ENCODE data around the gene SPRR4.

DNA sequence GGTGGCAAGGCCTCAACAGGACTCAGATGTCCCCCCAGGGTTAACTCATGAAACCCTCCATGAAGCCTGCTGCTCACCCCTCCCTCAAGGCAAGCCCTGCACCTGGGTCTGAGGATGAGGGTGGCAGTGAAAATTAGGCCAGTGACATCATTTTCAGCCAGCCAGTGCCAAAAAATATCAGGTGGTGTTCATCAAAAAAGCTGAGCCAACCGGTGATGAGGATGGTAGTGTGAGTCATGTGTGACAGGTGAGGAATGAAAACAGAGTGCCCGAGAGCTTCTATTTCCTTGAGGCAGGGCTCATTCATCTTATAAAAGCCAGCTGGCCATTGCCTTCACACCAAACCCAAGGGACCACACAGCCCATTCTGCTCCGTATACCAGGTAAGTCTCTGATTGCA lies 13.3 kb downstream of the SPRR4 start, which contains the start of gene SPRR1A:
- TF ChIP-seq MXI1 (IDR thresholded peaks at IDR 0.05; ENCODE audit: low read depth, low read length): no peak
- TF ChIP-seq, protein P1, sequence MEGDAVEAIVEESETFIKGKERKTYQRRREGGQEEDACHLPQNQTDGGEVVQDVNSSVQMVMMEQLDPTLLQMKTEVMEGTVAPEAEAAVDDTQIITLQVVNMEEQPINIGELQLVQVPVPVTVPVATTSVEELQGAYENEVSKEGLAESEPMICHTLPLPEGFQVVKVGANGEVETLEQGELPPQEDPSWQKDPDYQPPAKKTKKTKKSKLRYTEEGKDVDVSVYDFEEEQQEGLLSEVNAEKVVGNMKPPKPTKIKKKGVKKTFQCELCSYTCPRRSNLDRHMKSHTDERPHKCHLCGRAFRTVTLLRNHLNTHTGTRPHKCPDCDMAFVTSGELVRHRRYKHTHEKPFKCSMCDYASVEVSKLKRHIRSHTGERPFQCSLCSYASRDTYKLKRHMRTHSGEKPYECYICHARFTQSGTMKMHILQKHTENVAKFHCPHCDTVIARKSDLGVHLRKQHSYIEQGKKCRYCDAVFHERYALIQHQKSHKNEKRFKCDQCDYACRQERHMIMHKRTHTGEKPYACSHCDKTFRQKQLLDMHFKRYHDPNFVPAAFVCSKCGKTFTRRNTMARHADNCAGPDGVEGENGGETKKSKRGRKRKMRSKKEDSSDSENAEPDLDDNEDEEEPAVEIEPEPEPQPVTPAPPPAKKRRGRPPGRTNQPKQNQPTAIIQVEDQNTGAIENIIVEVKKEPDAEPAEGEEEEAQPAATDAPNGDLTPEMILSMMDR (IDR thresholded peaks at IDR 0.05): no peak
- no peak for TF ChIP-seq TAF1 (IDR thresholded peaks at IDR 0.05; ENCODE audit: borderline replicate concordance, low read depth, low read length)
- TF ChIP-seq TEAD4 (IDR thresholded peaks at IDR 0.05; ENCODE audit: borderline replicate concordance, insufficient read depth): no peak
- TF ChIP-seq GATA2 (CRISPR knock-in tag; IDR thresholded peaks at IDR 0.05): no peak
- TF ChIP-seq, protein P2, sequence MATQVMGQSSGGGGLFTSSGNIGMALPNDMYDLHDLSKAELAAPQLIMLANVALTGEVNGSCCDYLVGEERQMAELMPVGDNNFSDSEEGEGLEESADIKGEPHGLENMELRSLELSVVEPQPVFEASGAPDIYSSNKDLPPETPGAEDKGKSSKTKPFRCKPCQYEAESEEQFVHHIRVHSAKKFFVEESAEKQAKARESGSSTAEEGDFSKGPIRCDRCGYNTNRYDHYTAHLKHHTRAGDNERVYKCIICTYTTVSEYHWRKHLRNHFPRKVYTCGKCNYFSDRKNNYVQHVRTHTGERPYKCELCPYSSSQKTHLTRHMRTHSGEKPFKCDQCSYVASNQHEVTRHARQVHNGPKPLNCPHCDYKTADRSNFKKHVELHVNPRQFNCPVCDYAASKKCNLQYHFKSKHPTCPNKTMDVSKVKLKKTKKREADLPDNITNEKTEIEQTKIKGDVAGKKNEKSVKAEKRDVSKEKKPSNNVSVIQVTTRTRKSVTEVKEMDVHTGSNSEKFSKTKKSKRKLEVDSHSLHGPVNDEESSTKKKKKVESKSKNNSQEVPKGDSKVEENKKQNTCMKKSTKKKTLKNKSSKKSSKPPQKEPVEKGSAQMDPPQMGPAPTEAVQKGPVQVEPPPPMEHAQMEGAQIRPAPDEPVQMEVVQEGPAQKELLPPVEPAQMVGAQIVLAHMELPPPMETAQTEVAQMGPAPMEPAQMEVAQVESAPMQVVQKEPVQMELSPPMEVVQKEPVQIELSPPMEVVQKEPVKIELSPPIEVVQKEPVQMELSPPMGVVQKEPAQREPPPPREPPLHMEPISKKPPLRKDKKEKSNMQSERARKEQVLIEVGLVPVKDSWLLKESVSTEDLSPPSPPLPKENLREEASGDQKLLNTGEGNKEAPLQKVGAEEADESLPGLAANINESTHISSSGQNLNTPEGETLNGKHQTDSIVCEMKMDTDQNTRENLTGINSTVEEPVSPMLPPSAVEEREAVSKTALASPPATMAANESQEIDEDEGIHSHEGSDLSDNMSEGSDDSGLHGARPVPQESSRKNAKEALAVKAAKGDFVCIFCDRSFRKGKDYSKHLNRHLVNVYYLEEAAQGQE (IDR thresholded peaks at IDR 0.05; ENCODE audit: low read depth, low read length): no peak
- TF ChIP-seq FOXJ3 (CRISPR knock-in tag; IDR thresholded peaks at IDR 0.05): no peak
- TF ChIP-seq POLR2AphosphoS5 (IDR thresholded peaks at IDR 0.05; ENCODE audit: low read depth, low read length): no peak
- TF ChIP-seq RFX5 (IDR thresholded peaks at IDR 0.05; ENCODE audit: low read length): no peak
- no peak for TF ChIP-seq CHD2 (IDR thresholded peaks at IDR 0.05; ENCODE audit: low read length, partially characterized antibody)
- no peak for TF ChIP-seq MEF2A (IDR thresholded peaks at IDR 0.05; ENCODE audit: borderline replicate concordance, low read depth)
- no peak for TF ChIP-seq YY1 (IDR thresholded peaks at IDR 0.05; ENCODE audit: low read depth)

Measured in SK-N-SH (cell line).